Prostate gland (tissue), 2 donors: Measurements from ENCODE around the gene ADARB1. TPM values are rescaled to one million over a fixed set of nuclear protein-coding genes. Genes with fewer than 3 reads are reported as not detected.
A peak's percentile ranks its signal among the peaks of the same experiment; 100 is the strongest.

Experiments
- DNase-seq: peaks from one replicate; pipeline ENCODE4 v3.0.0-alpha.2; 2019; ENCODE audit warnings: low spot score
- H3K27ac ChIP-seq, 2 donors: fragments of 200-600 bp; sonication (generic); 2 replicates each; pipeline ENCODE4 v1.5.1; 2017 to 2019
- H3K27me3 ChIP-seq: fragments of 200-600 bp; sonication (generic); replicated peaks from 2 replicates; pipeline ENCODE4 v1.5.1; 2019; ENCODE audit not compliant: insufficient read depth
- H3K36me3 ChIP-seq, 2 donors: fragments of 200-600 bp; sonication (generic); 1 replicate in 1 of 2; 2 replicates in 1 of 2; pipeline versions ENCODE4 v1.5.1 to v1.8.1; 2017 to 2019
- H3K4me1 ChIP-seq: fragments of 200-600 bp; sonication (generic); replicated peaks from 2 replicates; pipeline ENCODE4 v1.5.1; 2019
- H3K4me3 ChIP-seq, 2 donors: fragments of 200-600 bp; sonication (generic); 2 replicates each; pipeline ENCODE4 v1.5.1; 2017 to 2019
- H3K9me3 ChIP-seq: fragments of 200-600 bp; sonication (generic); 2 replicates; pipeline ENCODE4 v1.5.1; 2017
- CTCF ChIP-seq, 4 experiments: fragments of 200-600 bp in 2 of 4; fragments of 450-650 bp in 2 of 4; sonication (generic) in 2 of 4; IDR thresholded peaks; 1 replicate in 3 of 4; 2 replicates in 1 of 4; pipeline ENCODE4 v1.5.1; 2016 to 2019; ENCODE audit warnings: antibody characterized with exemption in 4 of 4, mild to moderate bottlenecking in 2 of 4, moderate library complexity in 2 of 4
- POLR2A ChIP-seq: fragments of 450-650 bp; IDR thresholded peaks from one replicate; pipeline ENCODE4 v1.6.1; 2016; ENCODE audit warnings: antibody characterized with exemption, mild to moderate bottlenecking
- POLR2AphosphoS5 ChIP-seq: sonication (generic); formaldehyde crosslinking; IDR thresholded peaks from one replicate; pipeline ENCODE4 v1.6.1; 2017; ENCODE audit warnings: antibody characterized with exemption
- WGBS: methylation state at CpG from one replicate; pipeline ENCODE4 v1.1.5; 2018; 5-methylcytosine and 5-hydroxymethylcytosine counted together
- intact Hi-C: fragments of 100-400 bp; cut with DNase I; formaldehyde crosslinking; loops from one replicate; pipeline ENCODE4 v1.14.2; 2022
- total RNA-seq, 2 donors: library from RNA; depleted of rRNA; stranded (reverse); fragments of >200 nt; gene quantifications; one replicate each; pipeline ENCODE4 v1.1.0, GENCODE V29; 2016

Gene ADARB1
- total RNA-seq, 2 donors from 2014 or later = 21.0 to 30.9 TPM

- no peak overlapping the region for H3K4me3 ChIP-seq
- no peak overlapping the region for H3K27ac ChIP-seq
- no peaks in the 10 kb centered on the region for H3K27me3 ChIP-seq
- no peaks in the 10 kb centered on the region for H3K9me3 ChIP-seq
- 91% methylated on average over 11 of the region's 11 CpGs for whole genome bisulfite sequencing
- no peak for DNase-seq
- H3K36me3 ChIP-seq = no peaks in the 10 kb centered on the region
- TF ChIP-seq POLR2A (no peak), POLR2AphosphoS5 (no peak), CTCF (IDR thresholded peaks at IDR 0.05) (no peak)
- intact Hi-C loops = loop anchor here (2.0 kb wide), 1 partner anchor 175 kb away; no protein-coding TSS in a partner anchor
- peaks cover 7% of the 10 kb centered on the region for H3K4me1 ChIP-seq
These were observed 51.8 kb downstream of the ADARB1 start for GRCh38 chr21:45126204-45126626.

GRCh38 chr21:45126983-45127382 is 52.6 kb downstream of the ADARB1 start:
- no peaks in the 10 kb centered on the region for H3K9me3 ChIP-seq
- H3K4me1 ChIP-seq = peaks cover 7% of the 10 kb centered on the region
- intact Hi-C loops = loop anchor here (2.0 kb wide), 1 partner anchor 176 kb away; no protein-coding TSS in a partner anchor
- no peak overlapping the region for H3K4me3 ChIP-seq
- no peak for DNase-seq
- no peak overlapping the region for H3K27ac ChIP-seq
- 97% methylated on average over 7 of the region's 7 CpGs for WGBS
- H3K27me3 ChIP-seq = no peaks in the 10 kb centered on the region
- TF ChIP-seq CTCF (IDR thresholded peaks at IDR 0.05) (no peak), POLR2AphosphoS5 (no peak), POLR2A (no peak)
- H3K36me3 ChIP-seq = no peaks in the 10 kb centered on the region

GRCh38 chr21:45127937-45128336 is 53.6 kb downstream of the ADARB1 start:
- no peaks in the 10 kb centered on the region for H3K9me3 ChIP-seq
- peaks cover 4% of the 10 kb centered on the region for H3K4me1 ChIP-seq
- H3K4me3 ChIP-seq = no peak overlapping the region
- H3K27me3 ChIP-seq = no peaks in the 10 kb centered on the region
- no peak overlapping the region for H3K27ac ChIP-seq
- no peak for DNase-seq
- WGBS = 94% methylated on average over 13 of the region's 13 CpGs
- intact Hi-C loops = loop anchor here (2.0 kb wide), 1 partner anchor 177 kb away; no protein-coding TSS in a partner anchor
- H3K36me3 ChIP-seq = no peaks in the 10 kb centered on the region
- TF ChIP-seq CTCF (IDR thresholded peaks at IDR 0.05) = no peak
- no peak for TF ChIP-seq POLR2AphosphoS5
- no peak for TF ChIP-seq POLR2A

GRCh38 chr21:45128613-45129188 is 54.3 kb downstream of the ADARB1 start:
- TF ChIP-seq POLR2AphosphoS5 (peak; percentile 54), CTCF (IDR thresholded peaks at IDR 0.05) (peak; percentile 48 to 96 (median 93)), POLR2A (no peak)
- intact Hi-C loops = no loop called here
- H3K4me3 ChIP-seq = no peak overlapping the region
- DNase-seq = peak; percentile 73
- WGBS = 66% methylated on average over 9 of the region's 9 CpGs
- no peaks in the 10 kb centered on the region for H3K27me3 ChIP-seq
- no peaks in the 10 kb centered on the region for H3K36me3 ChIP-seq
- no peak overlapping the region for H3K27ac ChIP-seq
- peaks cover 4% of the 10 kb centered on the region for H3K4me1 ChIP-seq
- no peaks in the 10 kb centered on the region for H3K9me3 ChIP-seq
